Lower leg skin (tissue), 3 donors: ENCODE data around the gene NUMB.

Experiments
- POLR2A ChIP-seq, 2 donors: fragments of 450-650 bp; IDR thresholded peaks; one replicate each; pipeline ENCODE4 v1.6.1; 2016 to 2017; ENCODE audit warnings: antibody characterized with exemption in 2 of 2, mild to moderate bottlenecking in 1 of 2, moderate library complexity in 1 of 2
- TF ChIP-seq, protein P1 (sequence below), 3 donors: fragments of 450-650 bp; IDR thresholded peaks; one replicate each; pipeline ENCODE4 v1.5.1; 2016; ENCODE audit warnings: antibody characterized with exemption in 3 of 3, mild to moderate bottlenecking in 3 of 3, moderate library complexity in 2 of 3

DNA sequence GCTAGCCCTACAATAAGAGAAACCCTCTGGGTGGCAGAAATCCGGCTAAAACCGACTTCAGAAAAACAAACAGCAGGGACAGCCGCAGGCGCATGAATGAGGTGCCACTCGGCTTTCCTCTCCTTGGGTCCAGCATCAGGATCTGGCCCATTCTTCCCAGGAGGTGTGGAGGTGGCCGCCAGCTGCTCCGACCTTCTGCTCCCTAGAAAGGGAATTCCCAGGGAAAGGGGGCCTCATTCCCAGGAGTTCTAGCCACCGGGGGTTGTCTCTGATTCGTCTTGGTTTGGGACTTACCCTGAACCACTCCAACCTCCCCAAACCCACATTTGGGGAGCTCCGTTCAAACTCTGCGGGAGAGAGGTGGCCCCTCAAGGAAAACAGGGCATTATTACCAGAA, 208.0 kb downstream of the NUMB start:
- TF ChIP-seq, protein P1, sequence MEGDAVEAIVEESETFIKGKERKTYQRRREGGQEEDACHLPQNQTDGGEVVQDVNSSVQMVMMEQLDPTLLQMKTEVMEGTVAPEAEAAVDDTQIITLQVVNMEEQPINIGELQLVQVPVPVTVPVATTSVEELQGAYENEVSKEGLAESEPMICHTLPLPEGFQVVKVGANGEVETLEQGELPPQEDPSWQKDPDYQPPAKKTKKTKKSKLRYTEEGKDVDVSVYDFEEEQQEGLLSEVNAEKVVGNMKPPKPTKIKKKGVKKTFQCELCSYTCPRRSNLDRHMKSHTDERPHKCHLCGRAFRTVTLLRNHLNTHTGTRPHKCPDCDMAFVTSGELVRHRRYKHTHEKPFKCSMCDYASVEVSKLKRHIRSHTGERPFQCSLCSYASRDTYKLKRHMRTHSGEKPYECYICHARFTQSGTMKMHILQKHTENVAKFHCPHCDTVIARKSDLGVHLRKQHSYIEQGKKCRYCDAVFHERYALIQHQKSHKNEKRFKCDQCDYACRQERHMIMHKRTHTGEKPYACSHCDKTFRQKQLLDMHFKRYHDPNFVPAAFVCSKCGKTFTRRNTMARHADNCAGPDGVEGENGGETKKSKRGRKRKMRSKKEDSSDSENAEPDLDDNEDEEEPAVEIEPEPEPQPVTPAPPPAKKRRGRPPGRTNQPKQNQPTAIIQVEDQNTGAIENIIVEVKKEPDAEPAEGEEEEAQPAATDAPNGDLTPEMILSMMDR (IDR thresholded peaks at IDR 0.05): no peak
- no peak for TF ChIP-seq POLR2A (IDR thresholded peaks at IDR 0.05)
